Esophagus muscularis mucosa (tissue), 3 donors: ENCODE data around the gene TRMT61A.

Experiments used
- CTCF ChIP-seq, 3 experiments: fragments of 200-600 bp in 2 of 3; fragments of 450-650 bp in 1 of 3; sonication (generic) in 2 of 3; IDR thresholded peaks; one replicate each; pipeline ENCODE4 v1.5.1; 2017 to 2019; ENCODE audit warnings: antibody characterized with exemption in 3 of 3, mild to moderate bottlenecking in 2 of 3, moderate library complexity in 1 of 3
- EP300 ChIP-seq: sonication (generic); formaldehyde crosslinking; IDR thresholded peaks from one replicate; pipeline ENCODE4 v1.6.1; 2017; ENCODE audit warnings: antibody characterized with exemption

GRCh38 chr14:103558071-103558882, 29.3 kb downstream of the TRMT61A start:
- TF ChIP-seq CTCF (IDR thresholded peaks at IDR 0.05) (no peak), EP300 (no peak)
